Measurements from ENCODE around the gene MRPL36.

DNA sequence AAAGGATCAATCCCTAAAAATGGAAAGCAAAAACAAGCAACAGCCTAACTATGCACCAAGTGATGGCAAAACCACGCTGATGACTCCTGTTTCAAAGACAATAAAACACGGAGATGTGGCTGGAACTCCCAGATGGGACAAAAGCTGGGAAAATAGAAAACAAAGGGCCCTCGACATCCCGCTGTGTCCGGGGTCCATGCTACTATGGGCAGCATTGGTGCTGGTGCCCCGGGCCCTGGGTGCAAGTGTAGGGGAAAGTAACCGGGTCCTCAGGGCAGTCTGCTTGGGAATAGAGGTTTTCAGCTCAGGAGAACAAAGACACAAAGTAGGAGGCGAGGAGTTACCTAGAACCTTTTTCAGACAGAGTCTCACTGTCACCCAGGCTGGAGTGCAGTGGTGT lies 46.1 kb downstream of the MRPL36 start:
- TF ChIP-seq, protein P1, sequence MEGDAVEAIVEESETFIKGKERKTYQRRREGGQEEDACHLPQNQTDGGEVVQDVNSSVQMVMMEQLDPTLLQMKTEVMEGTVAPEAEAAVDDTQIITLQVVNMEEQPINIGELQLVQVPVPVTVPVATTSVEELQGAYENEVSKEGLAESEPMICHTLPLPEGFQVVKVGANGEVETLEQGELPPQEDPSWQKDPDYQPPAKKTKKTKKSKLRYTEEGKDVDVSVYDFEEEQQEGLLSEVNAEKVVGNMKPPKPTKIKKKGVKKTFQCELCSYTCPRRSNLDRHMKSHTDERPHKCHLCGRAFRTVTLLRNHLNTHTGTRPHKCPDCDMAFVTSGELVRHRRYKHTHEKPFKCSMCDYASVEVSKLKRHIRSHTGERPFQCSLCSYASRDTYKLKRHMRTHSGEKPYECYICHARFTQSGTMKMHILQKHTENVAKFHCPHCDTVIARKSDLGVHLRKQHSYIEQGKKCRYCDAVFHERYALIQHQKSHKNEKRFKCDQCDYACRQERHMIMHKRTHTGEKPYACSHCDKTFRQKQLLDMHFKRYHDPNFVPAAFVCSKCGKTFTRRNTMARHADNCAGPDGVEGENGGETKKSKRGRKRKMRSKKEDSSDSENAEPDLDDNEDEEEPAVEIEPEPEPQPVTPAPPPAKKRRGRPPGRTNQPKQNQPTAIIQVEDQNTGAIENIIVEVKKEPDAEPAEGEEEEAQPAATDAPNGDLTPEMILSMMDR (conservative IDR thresholded peaks at IDR 0.05; ENCODE audit: low read depth, low read length), result no peak
- TF ChIP-seq EZH2 (IDR thresholded peaks at IDR 0.05; ENCODE audit: low read length, unreplicated experiment), result no peak
